PFSK-1 (cell line): Measurements from ENCODE around the gene PNPLA5.

Experiments used
- FOXP2 ChIP-seq: optimal IDR thresholded peaks from 2 replicates; pipeline ENCODE3; 2011; ENCODE audit warnings: borderline replicate concordance, control low read depth, inconsistent platforms; ENCODE audit not compliant: insufficient read depth; ENCODE audit errors: extremely low read length, extremely low read depth
- POLR2AphosphoS5 ChIP-seq: IDR thresholded peaks from 2 replicates; pipeline ENCODE4 v1.6.1; 2012; ENCODE audit warnings: low read depth, mild to moderate bottlenecking, control low read depth, low read length, moderate library complexity
- SIN3A ChIP-seq: IDR thresholded peaks from 2 replicates; pipeline ENCODE4 v1.6.1; 2012; ENCODE audit warnings: mild to moderate bottlenecking, low read length, moderate library complexity, borderline replicate concordance; ENCODE audit not compliant: insufficient read depth
- TAF1 ChIP-seq: IDR thresholded peaks from 2 replicates; pipeline ENCODE4 v1.6.1; 2012; ENCODE audit warnings: low read length, control low read depth, borderline replicate concordance; ENCODE audit not compliant: insufficient read depth
- TF ChIP-seq, protein P1 (sequence below), 2 experiments: IDR thresholded peaks; 2 replicates each; pipeline versions ENCODE4 v1.6.1 to v1.8.0; 2011 to 2012; ENCODE audit warnings: low read depth in 2 of 2, low read length in 2 of 2, control low read depth in 1 of 2, inconsistent platforms in 1 of 2, mild to moderate bottlenecking in 1 of 2, moderate library complexity in 1 of 2; ENCODE audit not compliant: insufficient read depth in 1 of 2

DNA sequence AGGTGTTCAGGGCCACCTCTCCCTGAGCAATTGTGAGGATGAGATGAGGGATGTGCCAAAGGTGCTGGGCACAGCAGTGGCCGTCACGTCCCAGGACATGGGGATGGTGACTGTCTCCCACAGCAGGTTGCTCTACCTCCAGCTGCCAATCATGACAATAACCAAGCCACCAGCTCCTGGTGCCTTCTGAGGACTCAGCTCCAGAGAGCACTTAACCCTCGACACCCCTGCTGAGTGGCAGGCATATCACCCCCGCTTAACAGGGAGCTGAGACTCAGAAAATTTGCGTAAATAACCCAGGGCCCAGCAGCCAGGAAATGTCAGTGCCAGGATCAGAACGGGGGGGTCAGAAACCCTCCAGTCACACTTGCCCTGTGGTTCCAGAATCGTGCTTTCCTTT is 8.4 kb upstream of the PNPLA5 start:
- TF ChIP-seq POLR2AphosphoS5 (no peak), SIN3A (no peak), TAF1 (no peak), FOXP2 (no peak)
- TF ChIP-seq, protein P1, sequence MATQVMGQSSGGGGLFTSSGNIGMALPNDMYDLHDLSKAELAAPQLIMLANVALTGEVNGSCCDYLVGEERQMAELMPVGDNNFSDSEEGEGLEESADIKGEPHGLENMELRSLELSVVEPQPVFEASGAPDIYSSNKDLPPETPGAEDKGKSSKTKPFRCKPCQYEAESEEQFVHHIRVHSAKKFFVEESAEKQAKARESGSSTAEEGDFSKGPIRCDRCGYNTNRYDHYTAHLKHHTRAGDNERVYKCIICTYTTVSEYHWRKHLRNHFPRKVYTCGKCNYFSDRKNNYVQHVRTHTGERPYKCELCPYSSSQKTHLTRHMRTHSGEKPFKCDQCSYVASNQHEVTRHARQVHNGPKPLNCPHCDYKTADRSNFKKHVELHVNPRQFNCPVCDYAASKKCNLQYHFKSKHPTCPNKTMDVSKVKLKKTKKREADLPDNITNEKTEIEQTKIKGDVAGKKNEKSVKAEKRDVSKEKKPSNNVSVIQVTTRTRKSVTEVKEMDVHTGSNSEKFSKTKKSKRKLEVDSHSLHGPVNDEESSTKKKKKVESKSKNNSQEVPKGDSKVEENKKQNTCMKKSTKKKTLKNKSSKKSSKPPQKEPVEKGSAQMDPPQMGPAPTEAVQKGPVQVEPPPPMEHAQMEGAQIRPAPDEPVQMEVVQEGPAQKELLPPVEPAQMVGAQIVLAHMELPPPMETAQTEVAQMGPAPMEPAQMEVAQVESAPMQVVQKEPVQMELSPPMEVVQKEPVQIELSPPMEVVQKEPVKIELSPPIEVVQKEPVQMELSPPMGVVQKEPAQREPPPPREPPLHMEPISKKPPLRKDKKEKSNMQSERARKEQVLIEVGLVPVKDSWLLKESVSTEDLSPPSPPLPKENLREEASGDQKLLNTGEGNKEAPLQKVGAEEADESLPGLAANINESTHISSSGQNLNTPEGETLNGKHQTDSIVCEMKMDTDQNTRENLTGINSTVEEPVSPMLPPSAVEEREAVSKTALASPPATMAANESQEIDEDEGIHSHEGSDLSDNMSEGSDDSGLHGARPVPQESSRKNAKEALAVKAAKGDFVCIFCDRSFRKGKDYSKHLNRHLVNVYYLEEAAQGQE (IDR thresholded peaks at IDR 0.05; ENCODE audit: insufficient read depth in 1 of 2, low read depth in 2 of 2, low read length in 2 of 2), result no peak
